DND-41 (cell line): Measurements from ENCODE around the gene CD244.
"Not testable (repeated sequence)": the region's sequence is repeated elsewhere in the genome, so short reads cannot be mapped to it uniquely, and the experiment has no call there.

ENCODE experiments used
- ATAC-seq: fragments of 200-7000 bp; cut with Tn5 transposase; 3 replicates; pipeline ENCODE4 v1.9.1; 2021; ENCODE audit warnings: low read depth; ENCODE audit not compliant: insufficient read depth
- DNase-seq: peaks from one replicate; pipeline ENCODE4 v3.0.0-alpha.2; 2020
- H2AFZ ChIP-seq: 2 replicates; pipeline ENCODE4 v1.6.0; 2012; ENCODE audit warnings: low read depth, low read length
- H3K27ac ChIP-seq: 2 replicates; pipeline ENCODE4 v1.5.1; 2012; ENCODE audit warnings: low read length, inconsistent platforms
- H3K27me3 ChIP-seq: fragments of 200-600 bp; sonication (generic); 2 replicates; pipeline ENCODE4 v1.6.0; 2012; ENCODE audit warnings: low read length, mild to moderate bottlenecking, inconsistent platforms; ENCODE audit not compliant: insufficient read depth, poor library complexity
- H3K36me3 ChIP-seq: 2 replicates; pipeline ENCODE4 v1.5.1; 2012; ENCODE audit warnings: low read length, inconsistent platforms; ENCODE audit not compliant: insufficient read depth
- H3K4me1 ChIP-seq: 2 replicates; pipeline ENCODE4 v1.5.1; 2012; ENCODE audit warnings: mild to moderate bottlenecking, low read length; ENCODE audit not compliant: insufficient read depth
- H3K4me2 ChIP-seq: 2 replicates; pipeline ENCODE4 v1.6.0; 2012; ENCODE audit warnings: mild to moderate bottlenecking, moderate library complexity, low read length, inconsistent platforms; ENCODE audit not compliant: insufficient read depth
- H3K4me3 ChIP-seq, 2 experiments: fragments of 200-600 bp in 1 of 2; shearing (Covaris generic) in 1 of 2; 2 replicates each; pipeline ENCODE4 v1.5.1; 2012 to 2016; ENCODE audit warnings: inconsistent platforms in 2 of 2, low read length in 2 of 2, mild to moderate bottlenecking in 2 of 2, low read depth in 1 of 2, moderate library complexity in 1 of 2
- H3K79me2 ChIP-seq: 2 replicates; pipeline ENCODE4 v1.6.0; 2012; ENCODE audit warnings: low read length, inconsistent platforms; ENCODE audit not compliant: insufficient read depth
- H3K9ac ChIP-seq: 2 replicates; pipeline ENCODE4 v1.6.0; 2012; ENCODE audit warnings: low read depth, mild to moderate bottlenecking, inconsistent platforms, low read length, moderate library complexity
- H3K9me3 ChIP-seq: 2 replicates; pipeline ENCODE4 v1.5.1; 2012; ENCODE audit warnings: low read length, moderate library complexity, mild to moderate bottlenecking, inconsistent platforms; ENCODE audit not compliant: insufficient read depth, severe bottlenecking
- H4K20me1 ChIP-seq: 2 replicates; pipeline ENCODE4 v1.6.0; 2012; ENCODE audit warnings: low read length; ENCODE audit not compliant: insufficient read depth
- EZH2 ChIP-seq: IDR thresholded peaks from 3 replicates; pipeline ENCODE4 v1.6.1; 2012; ENCODE audit warnings: borderline replicate concordance, low read depth, mild to moderate bottlenecking, moderate library complexity, low read length, inconsistent platforms; ENCODE audit not compliant: severe bottlenecking
- TF ChIP-seq, protein P1 (sequence below): IDR thresholded peaks from 2 replicates; pipeline ENCODE4 v1.5.1; 2012; ENCODE audit warnings: borderline replicate concordance, low read length, moderate library complexity, mild to moderate bottlenecking; ENCODE audit not compliant: poor library complexity, severe bottlenecking; ENCODE audit errors: extremely low read depth

CD244 gene

DNA sequence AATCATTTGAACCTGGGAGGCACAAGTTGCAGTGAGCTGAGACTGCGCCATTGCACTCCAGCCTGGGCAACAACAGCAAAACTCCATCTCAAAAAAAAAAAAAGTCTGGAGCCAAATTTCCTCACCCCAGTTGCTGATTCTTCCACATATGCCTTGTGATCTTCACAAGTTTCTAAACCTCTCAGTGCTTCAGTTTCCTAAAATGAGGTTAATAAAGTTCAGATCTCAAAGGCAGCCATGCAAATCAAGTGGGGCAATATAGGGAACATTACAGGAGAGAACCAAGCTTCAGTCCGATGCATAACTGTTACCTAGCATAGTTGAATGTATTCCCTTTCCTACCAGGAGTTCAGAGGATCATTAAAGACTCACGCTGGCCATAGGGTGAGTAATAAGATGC lies 17.5 kb upstream of the CD244 start:
- no peak overlapping the region for H2AFZ ChIP-seq
- TF ChIP-seq, protein P1, sequence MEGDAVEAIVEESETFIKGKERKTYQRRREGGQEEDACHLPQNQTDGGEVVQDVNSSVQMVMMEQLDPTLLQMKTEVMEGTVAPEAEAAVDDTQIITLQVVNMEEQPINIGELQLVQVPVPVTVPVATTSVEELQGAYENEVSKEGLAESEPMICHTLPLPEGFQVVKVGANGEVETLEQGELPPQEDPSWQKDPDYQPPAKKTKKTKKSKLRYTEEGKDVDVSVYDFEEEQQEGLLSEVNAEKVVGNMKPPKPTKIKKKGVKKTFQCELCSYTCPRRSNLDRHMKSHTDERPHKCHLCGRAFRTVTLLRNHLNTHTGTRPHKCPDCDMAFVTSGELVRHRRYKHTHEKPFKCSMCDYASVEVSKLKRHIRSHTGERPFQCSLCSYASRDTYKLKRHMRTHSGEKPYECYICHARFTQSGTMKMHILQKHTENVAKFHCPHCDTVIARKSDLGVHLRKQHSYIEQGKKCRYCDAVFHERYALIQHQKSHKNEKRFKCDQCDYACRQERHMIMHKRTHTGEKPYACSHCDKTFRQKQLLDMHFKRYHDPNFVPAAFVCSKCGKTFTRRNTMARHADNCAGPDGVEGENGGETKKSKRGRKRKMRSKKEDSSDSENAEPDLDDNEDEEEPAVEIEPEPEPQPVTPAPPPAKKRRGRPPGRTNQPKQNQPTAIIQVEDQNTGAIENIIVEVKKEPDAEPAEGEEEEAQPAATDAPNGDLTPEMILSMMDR, result no peak
- TF ChIP-seq EZH2, result no peak
- no peak for DNase-seq
- no peak overlapping the region for H3K9ac ChIP-seq
- H3K9me3 ChIP-seq, result no peaks in the 10 kb centered on the region
- no peaks in the 10 kb centered on the region for H3K4me1 ChIP-seq
- no peak overlapping the region for H3K27ac ChIP-seq
- H4K20me1 ChIP-seq, result no peaks in the 10 kb centered on the region
- no peak for ATAC-seq
- H3K27me3 ChIP-seq, result no peaks in the 10 kb centered on the region
- H3K4me3 ChIP-seq, result no peak overlapping the region
- no peak overlapping the region for H3K4me2 ChIP-seq
- H3K79me2 ChIP-seq, result no peaks in the 10 kb centered on the region
- H3K36me3 ChIP-seq, result no peaks in the 10 kb centered on the region

DNA sequence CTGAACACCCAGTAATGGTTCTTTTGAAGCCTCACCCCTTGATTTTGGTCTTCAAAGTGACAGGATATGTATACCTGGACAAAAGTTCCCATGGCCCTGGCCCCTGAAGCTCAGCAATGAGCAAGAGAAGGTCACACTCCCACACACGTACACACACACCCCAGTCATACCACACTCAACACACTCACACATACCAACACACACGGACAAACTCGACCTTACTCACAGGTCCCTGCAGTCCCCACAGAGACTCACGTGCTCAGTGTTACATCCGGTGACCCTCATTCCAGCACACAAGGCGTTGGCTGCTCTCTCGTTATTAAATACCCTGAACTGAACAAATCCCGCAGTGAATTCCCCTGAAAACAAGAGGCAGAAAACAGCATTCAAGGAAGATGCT lies 16.4 kb upstream of the CD244 start:
- Histone ChIP-seq H3K27ac (no peak overlapping the region), H3K9me3 (no peaks in the 10 kb centered on the region), H2AFZ (no peak overlapping the region), H3K4me3 (no peak overlapping the region), H3K9ac (no peak overlapping the region), H3K27me3 (no peaks in the 10 kb centered on the region), H3K36me3 (no peaks in the 10 kb centered on the region), H3K4me1 (no peaks in the 10 kb centered on the region), H3K4me2 (no peak overlapping the region), H3K79me2 (no peaks in the 10 kb centered on the region), H4K20me1 (no peaks in the 10 kb centered on the region)
- ATAC-seq, result no peak
- DNase-seq, result no peak
- no peak for TF ChIP-seq EZH2
- TF ChIP-seq, protein P1, result no peak

DNA sequence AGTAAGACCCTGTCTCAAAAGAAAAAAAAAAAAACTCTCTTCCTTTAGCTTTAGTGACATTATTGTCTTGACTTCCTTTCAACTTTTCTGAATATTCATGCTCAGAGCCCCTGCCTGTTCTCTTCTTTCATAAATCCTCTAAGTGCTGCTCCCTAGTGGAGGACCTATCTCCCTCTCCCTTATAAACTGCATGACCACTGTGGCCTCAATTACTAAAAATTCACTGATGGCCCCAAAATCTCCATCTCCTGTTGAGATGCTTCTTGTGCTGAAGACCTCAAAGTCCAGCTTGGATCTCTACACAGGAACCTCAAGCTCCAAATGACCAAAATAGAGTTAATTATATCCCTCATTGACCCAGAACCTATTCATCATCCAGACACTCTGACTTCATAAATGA lies 14.5 kb upstream of the CD244 start:
- H3K4me1 ChIP-seq, result no peaks in the 10 kb centered on the region
- DNase-seq (no peak), ATAC-seq (peak; percentile 64; the same call in 2 of the 3 replicates)
- no peaks in the 10 kb centered on the region for H4K20me1 ChIP-seq
- no peaks in the 10 kb centered on the region for H3K36me3 ChIP-seq
- H3K27ac ChIP-seq, result no peak overlapping the region
- no peaks in the 10 kb centered on the region for H3K27me3 ChIP-seq
- no peak overlapping the region for H3K9ac ChIP-seq
- TF ChIP-seq, protein P1, result peak; percentile 49
- no peak for TF ChIP-seq EZH2
- H3K4me3 ChIP-seq, result no peak overlapping the region
- H3K4me2 ChIP-seq, result no peak overlapping the region
- no peaks in the 10 kb centered on the region for H3K79me2 ChIP-seq
- no peaks in the 10 kb centered on the region for H3K9me3 ChIP-seq
- H2AFZ ChIP-seq, result no peak overlapping the region

DNA sequence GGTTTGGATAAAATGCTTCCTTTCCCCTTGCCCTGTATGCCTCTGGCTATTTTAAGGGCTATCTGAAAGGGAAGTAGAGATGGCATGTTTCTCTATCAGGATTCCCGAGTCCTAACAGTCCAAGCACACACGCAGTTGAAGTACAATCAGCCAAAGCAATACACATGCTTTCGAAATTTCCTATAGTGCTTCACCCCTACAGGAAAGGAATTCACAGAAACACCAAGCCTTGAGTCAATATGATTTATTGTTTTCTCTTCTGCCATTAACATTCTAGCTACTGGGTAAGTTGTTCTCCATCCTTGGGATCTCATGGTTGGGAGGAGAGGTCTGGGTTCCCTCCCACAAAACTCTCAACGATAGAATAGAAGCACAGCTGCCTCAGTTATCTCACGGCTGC lies 13.6 kb upstream of the CD244 start:
- H4K20me1 ChIP-seq, result no peaks in the 10 kb centered on the region
- TF ChIP-seq, protein P1, result no peak
- no peak for TF ChIP-seq EZH2
- ATAC-seq (no peak), DNase-seq (no peak)
- no peak overlapping the region for H3K27ac ChIP-seq
- no peaks in the 10 kb centered on the region for H3K4me1 ChIP-seq
- no peak overlapping the region for H3K9ac ChIP-seq
- H3K4me3 ChIP-seq, result no peak overlapping the region
- H3K79me2 ChIP-seq, result no peaks in the 10 kb centered on the region
- H3K27me3 ChIP-seq, result no peaks in the 10 kb centered on the region
- H3K36me3 ChIP-seq, result no peaks in the 10 kb centered on the region
- H3K9me3 ChIP-seq, result no peaks in the 10 kb centered on the region
- H2AFZ ChIP-seq, result no peak overlapping the region
- no peak overlapping the region for H3K4me2 ChIP-seq

DNA sequence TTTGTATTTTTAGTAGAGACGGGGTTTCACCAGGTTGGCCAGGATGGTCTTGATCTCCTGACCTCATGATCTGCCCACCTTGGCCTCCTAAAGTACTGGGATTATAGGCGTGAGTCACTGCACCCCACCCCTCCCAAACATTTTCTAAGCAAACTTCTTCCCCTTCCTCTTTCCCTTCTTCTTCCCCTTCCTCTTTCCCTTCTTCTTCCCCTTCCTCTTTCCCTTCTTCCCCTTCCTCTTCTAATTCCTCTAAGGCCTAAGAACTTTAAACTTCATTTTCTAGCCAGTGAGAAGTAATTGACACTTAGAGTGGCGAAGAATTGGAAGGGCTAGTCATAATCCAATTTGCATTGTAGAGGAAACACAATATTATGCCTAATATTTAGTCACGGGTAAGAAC lies 12.9 kb upstream of the CD244 start:
- not testable (repeated sequence) for H3K36me3 ChIP-seq, ATAC-seq, H3K27me3 ChIP-seq, H3K9ac ChIP-seq, H3K79me2 ChIP-seq, H3K4me1 ChIP-seq, H3K27ac ChIP-seq, H3K9me3 ChIP-seq, H3K4me2 ChIP-seq, DNase-seq, H4K20me1 ChIP-seq, H2AFZ ChIP-seq, H3K4me3 ChIP-seq
